ENCODE data around the gene CLTB.
"Not testable (repeated sequence)": the region's sequence is repeated elsewhere in the genome, so short reads cannot be mapped to it uniquely, and the experiment has no call there.

CLTB gene

GRCh38 chr5:176426876-176427275, 10.5 kb upstream of the CLTB start:
- DNase-seq = no peak

DNA sequence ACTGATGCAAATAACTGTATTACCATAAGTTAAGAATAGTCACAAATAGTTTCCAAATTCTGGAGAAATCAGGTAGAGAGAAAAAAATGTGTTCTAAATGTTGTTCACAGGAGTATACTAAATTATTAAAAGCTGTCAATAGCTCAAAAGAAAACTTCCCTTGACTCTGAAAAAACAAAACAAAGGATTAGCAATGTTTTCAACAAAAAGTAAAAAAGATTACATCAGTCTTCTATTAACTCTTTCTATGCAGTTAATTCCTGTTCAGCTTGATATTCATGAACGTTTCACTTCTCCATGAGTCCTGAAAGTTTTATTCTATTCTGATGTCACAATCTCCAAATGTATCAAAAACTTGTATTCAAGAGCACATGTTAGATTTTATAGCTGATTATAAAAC, 9.5 kb upstream of the CLTB start:
- DNase-seq = no peak

DNA sequence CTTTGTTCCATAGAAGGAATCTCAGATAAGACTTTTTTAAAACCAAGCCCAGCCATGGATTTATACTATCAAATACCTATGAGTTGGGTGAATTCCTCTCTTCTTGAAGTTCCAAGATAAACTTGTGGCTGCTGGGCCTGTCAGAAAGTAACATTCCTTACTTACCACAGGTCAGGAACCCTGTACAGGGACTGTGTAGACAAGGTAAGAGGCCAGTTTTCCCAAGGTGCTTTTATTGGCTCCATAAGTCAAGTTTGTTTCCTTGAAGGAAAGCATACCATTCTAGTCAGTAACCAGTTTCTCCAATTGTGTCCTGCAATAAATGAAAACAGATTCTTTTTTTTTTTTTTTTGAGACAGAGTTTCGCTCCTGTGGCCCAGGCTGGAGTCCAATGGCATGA, 8.8 kb upstream of the CLTB start:
- DNase-seq = no peak

DNA sequence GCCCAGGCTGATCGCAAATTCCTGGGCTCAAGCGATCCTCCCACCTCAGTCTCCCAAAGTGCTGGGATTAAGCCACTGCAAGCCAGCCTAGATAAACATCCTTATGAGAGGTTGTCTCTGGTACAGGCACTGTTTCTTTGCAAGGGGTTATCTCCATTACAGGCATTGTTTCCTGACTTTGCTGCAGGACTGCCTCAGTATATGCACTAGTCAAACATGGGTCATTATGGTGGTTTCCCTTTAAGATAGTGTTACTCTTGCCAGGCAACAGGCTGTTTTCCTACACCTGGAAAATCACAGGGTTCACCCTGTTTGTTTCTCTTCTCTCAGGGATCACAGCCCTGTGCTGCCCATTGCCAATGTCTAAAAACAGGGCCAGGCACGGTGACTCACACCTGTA, 7.8 kb upstream of the CLTB start:
- DNase-seq = no peak

DNA sequence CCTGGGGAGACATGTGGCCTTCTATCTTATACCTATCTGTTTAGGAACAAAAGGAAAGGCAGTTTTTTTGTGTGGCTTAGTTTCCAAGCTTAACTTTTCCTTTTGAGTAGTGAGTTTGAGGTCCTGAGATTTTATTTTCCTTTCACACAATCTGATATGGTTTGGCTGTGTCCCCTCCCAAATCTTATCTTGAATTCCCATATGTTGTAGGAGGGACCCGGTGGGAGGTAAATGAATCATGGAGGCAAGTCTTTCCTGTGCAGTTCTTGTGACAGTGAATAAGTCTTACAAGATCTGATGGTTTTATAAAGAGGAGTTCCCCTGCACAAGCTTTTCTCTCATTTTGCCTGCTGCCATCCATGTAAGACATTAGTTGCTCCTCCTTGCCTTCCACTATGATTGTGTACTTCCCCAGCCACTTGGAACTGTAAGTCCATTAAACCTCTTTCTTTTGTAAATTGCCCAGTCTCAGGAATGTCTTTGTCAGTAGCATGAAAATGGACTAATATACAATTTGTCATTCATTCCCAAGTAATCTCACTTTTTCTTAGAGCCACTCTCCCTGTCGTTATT, 4.7 kb upstream of the CLTB start:
- DNase-seq = no peak

- no peak for DNase-seq
Observed at GRCh38 chr5:176420086-176420485, 3.7 kb upstream of the CLTB start.

- no peak for DNase-seq
Observed at GRCh38 chr5:176418251-176418650, 1.9 kb upstream of the CLTB start.

- DNase-seq = no peak
Observed at GRCh38 chr5:176416965-176417364, 626 bp upstream of the CLTB start.

DNA sequence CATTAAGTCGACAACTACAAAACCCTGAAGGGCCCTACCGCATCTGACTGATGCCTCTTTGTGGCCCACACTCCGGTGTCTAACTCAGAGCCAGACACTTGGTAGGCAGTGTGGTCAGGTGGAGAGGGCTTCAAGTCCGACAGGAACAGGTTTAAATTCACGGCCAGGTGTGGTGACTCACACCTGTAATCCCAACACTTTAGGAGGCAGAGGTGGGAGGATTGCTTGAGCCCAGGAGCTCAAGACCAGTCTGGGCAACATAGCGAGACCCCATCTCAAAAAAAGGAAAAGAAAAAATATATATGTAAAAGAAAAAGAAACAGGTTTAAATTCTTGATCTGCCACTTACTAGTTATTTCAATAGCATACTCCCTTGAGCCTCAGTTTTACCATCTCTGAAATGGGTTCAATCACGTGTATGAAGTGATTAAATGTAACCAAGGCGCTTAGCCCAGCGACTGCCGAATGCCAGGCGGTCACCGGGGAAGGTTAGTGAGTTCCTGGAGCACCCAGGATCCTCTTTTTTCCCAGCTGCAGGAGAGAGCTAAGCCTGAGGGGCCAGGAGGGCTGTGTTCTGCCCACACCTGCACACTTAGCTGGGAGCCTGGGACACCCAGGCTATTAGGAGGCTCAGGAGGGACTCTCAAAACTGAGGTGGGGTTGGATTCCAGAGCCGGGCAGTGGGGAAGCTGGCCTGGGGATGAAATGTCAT, 943 bp downstream of the CLTB start:
- DNase-seq = peak; percentile 10

- DNase-seq = no peak
Observed at GRCh38 chr5:176414704-176415103, 1.6 kb downstream of the CLTB start.

DNA sequence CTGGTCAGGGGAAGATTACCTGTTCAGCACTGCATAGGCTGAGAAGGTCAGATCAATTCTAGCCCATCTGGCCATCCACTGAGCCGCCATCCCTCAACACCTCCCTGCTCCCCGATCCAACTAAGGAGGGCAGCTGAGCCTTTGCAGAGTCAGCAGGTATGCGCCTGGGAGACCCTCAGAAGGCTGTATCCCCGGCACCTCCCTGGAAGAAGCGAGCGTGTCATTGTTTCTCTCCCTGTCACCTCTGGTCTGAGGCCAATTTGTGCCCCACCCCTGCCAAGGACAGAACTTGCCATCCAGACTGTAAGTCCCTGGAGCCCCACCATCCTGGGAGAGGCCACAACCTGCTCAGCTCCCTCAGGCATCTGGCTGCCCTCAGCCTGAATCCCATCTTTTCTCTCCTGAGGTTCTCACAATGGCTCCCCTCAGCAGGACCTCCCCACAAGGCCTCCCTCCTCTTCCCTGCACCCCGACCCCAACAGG, 2.6 kb downstream of the CLTB start:
- DNase-seq = no peak

DNA sequence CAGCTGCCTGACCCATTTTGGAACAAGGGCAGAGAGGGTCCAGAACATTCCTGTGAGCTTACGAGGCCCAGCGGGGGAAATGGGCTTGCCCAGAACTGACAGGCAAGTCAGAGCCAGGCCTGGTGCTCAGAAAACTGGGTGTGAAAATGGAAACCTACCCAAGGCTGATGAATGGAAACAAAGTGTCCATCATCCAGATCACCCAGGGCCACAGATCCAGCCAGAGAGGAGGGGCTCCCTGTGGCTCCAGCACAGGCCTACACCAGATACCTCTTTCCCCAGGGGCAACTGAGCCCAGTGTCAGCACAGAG, 3.1 kb downstream of the CLTB start:
- DNase-seq = no peak

DNA sequence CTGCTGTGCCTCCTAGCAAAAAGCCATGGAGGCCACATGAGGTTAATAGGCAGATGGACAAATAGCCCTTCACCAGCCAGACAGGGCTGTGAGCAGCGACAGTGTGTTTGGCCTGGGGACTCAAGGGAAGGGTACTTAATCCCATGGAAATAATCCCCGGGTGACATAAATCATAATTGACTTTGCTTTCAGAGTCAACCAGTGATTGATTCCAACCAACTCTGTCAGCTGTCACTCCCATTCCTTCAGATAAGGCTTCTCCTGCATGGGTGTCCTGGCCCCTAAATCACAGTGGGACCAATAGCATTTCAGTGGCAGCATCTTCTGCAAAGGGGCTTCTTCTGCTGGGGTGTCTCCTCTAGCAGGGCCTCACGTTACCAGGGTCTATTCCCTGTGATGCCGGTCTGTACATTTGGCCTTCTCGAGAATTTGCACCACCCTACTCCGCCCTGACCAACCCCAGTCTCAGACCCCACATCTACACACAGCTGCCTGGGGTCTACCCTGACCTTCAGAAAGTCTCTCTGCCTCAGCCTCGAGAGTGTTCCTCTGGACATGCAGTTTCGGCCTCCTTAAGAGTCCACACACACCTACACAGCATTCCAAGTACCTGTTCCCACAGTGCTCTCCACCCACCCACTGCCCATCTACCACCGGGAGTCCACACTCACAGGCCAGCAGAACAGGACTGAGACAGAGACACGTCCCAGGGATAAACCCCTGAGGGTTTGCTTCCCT, 3.7 kb downstream of the CLTB start:
- no peak for DNase-seq

GRCh38 chr5:176410486-176411180, 5.7 kb downstream of the CLTB start:
- DNase-seq = no peak

DNA sequence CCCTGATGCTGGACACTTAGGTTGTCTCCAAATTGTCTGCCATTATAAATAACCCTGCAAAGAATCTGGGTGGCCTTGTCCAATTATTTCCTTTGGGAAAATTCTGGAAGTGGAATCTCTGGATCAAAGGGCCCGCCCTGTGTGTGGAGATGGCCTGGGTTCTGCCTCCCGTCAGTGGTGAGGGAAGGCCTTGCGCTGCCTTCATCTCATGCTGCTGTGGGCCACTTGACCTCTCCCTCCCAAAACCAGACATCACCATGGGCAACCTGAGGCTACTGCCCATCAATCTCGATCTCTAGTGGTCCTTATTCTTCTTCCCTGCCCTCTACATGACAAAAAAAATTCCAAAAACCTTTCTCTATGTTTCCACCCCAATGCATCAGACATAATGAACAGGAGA, 6.6 kb downstream of the CLTB start:
- DNase-seq = no peak

GRCh38 chr5:176408590-176408989, 7.7 kb downstream of the CLTB start:
- DNase-seq = no peak

DNA sequence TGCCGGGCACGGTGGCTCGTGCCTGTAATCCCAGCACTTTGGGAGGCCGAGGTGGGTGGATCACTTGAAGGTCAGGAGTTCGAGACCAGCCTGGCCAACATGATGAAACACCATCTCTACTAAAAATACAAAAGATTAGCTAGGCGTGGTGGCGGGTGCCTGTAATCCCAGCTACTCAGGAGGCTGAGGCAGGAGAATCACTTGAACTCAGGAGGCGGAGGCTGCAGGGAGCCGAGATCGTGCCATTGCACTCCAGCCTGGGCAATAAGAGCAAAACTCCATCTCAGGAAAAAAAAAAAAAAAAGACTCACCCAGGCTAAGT, 8.1 kb downstream of the CLTB start:
- not testable (repeated sequence) for DNase-seq

GRCh38 chr5:176407456-176408251, 8.7 kb downstream of the CLTB start:
- DNase-seq = no peak

DNA sequence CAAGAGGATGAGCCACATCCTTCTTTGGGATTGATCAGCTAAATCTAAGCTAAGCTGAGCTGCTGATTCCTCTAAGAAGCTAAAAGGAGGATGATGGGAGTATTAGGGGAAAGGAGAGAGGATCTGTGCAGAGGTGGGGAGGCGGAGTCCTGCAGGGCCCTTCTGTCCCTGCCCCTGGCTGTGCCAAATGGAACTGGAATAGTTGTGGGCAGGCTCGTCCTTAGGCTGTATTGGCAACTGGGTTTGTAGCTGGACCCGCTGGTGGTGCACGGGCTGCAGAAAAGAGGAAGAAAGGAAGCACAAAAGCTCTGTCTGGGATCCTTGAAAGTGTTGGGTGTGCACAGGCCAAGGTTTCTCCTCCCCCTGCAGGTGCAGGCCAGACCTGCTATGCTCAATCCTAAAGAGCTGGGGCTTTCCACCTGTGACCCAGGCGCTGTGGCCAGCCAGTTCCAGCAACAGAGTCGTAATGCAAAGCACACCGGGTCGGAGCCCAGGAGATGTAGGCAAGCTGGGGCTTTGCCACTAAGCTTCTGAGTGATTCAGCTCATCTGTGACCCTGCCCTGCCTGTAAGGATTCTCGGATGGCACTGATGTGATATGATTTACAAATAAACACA, 9.8 kb downstream of the CLTB start:
- DNase-seq = no peak

GRCh38 chr5:176405656-176406435, 10.5 kb downstream of the CLTB start:
- DNase-seq = no peak

DNA sequence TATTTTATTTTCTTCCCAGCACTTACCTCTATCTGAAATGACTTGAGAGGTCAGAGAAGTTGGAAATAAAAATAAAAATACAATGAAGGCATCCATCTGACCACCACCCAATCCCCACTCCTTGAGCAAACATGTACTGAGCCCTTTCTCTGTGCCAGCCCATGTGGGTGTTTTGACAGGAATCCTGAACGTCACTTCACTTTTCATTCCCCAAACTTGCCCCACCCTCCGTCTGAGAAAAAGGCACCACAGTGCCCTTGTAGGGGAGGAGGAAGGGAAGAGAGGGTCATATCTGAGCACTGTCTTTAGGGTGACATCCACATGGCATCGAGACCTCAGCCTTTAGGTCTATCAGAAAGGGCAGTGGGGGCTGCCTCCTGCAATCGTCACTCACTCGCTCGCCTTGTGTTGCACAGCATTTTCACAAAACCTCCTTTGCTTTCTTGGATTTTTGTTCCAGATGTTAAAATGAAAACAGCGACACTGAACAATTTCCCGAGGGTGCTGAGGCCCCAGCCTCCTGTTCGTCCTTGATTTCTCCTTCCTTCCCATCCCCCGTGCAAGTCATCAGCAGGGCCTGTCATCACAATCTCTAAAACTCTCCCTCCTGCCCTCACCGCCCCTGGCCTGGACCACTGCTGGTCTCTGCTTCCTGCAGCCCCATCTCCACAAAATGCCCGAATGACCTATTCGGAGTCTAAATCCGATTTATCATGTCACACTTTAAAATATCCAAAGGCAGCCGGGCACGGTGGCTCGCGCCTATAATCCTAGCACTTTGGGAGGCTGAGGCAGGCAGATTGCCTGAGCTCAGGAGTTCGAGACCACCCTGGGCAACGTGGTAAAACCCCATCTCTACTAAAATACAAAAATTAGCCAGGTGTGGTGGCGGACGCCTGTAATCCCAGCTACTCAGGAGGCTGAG, 14.8 kb downstream of the CLTB start:
- DNase-seq = no peak
